H1 (cell line): ENCODE measurements around the gene PPFIA2. TPM values are rescaled to one million over a fixed set of nuclear protein-coding genes. Genes with fewer than 3 reads are reported as not detected.

Experiments used
- CTCF ChIA-PET: fragments of 300-600 bp; sonication (Branson Sonifier 250); formaldehyde crosslinking; loops from one replicate; lab custom pipeline; 2021; ENCODE audit not compliant: partially characterized antibody; lab: Charles Lee
- POLR2A ChIA-PET: fragments of 300-600 bp; sonication (Branson Sonifier 250); formaldehyde crosslinking; loops from one replicate; lab custom pipeline; 2021; ENCODE audit warnings: inconsistent platforms; ENCODE audit not compliant: partially characterized antibody; lab: Charles Lee
- DNase-seq, 2 experiments: peaks; one replicate each; pipeline versions ENCODE4 v3.0.0 to v3.0.0-alpha.2; 2010 to 2022; ENCODE audit warnings: low spot score in 2 of 2, low read depth in 1 of 2, mixed read lengths in 1 of 2
- FAIRE-seq: peaks from 2 replicates; lab custom pipeline; 2011; peaks lifted over from hg19 to GRCh38; lab: Jason Lieb, UNC
- H2AFZ ChIP-seq: 2 replicates; pipeline ENCODE4 v1.8.1; 2012; ENCODE audit warnings: low read length, inconsistent platforms
- H2AK5ac ChIP-seq: 2 replicates; pipeline ENCODE4 v1.6.1; 2013; ENCODE audit warnings: low read depth, low read length
- H2BK120ac ChIP-seq: replicated peaks from 2 replicates; pipeline ENCODE3; 2013; ENCODE audit warnings: low read depth, low read length, inconsistent platforms
- H2BK12ac ChIP-seq: 2 replicates; pipeline ENCODE4 v1.6.1; 2013; ENCODE audit warnings: low read depth, low read length
- H2BK15ac ChIP-seq: 2 replicates; pipeline ENCODE4 v1.6.1; 2013; ENCODE audit warnings: low read length
- H2BK20ac ChIP-seq: 2 replicates; pipeline ENCODE4 v1.6.1; 2013; ENCODE audit warnings: low read length
- H2BK5ac ChIP-seq: 2 replicates; pipeline ENCODE4 v1.6.1; 2013; ENCODE audit warnings: low read depth, low read length
- H3K14ac ChIP-seq: 2 replicates; pipeline ENCODE4 v1.6.1; 2013; ENCODE audit warnings: inconsistent platforms; ENCODE audit not compliant: insufficient read length
- H3K18ac ChIP-seq: 2 replicates; pipeline ENCODE4 v1.6.1; 2013; ENCODE audit warnings: low read length; ENCODE audit errors: extremely low read depth
- H3K23ac ChIP-seq: 2 replicates; pipeline ENCODE4 v1.6.1; 2013; ENCODE audit warnings: inconsistent platforms; ENCODE audit not compliant: insufficient read length
- H3K23me2 ChIP-seq: 2 replicates; pipeline ENCODE4 v1.6.1; 2013; ENCODE audit warnings: low read depth, low read length
- H3K27ac ChIP-seq: 2 replicates; pipeline ENCODE4 v1.6.1; 2011; ENCODE audit warnings: low read depth, low read length, inconsistent platforms
- H3K27me3 ChIP-seq, 4 experiments: replicated peaks in 1 of 4; 1 replicate in 1 of 4; 2 replicates in 3 of 4; pipeline versions ENCODE4 v1.6.1 to v1.8.1; 2011 to 2013; ENCODE audit warnings: low read length in 3 of 4, mild to moderate bottlenecking in 3 of 4, inconsistent platforms in 2 of 4, mixed read lengths in 2 of 4, moderate library complexity in 1 of 4; ENCODE audit not compliant: control insufficient read depth in 3 of 4, insufficient read depth in 3 of 4; ENCODE audit errors: extremely low read depth in 1 of 4
- H3K36me3 ChIP-seq, 4 experiments: 2 replicates each; pipeline versions ENCODE4 v1.6.1 to v1.8.1; 2011 to 2013; ENCODE audit warnings: mild to moderate bottlenecking in 4 of 4, low read length in 3 of 4, moderate library complexity in 2 of 4, control low read depth in 1 of 4, inconsistent platforms in 1 of 4; ENCODE audit not compliant: insufficient read depth in 4 of 4, control insufficient read depth in 2 of 4
- H3K4ac ChIP-seq: replicated peaks from 2 replicates; pipeline ENCODE3; 2013; ENCODE audit warnings: low read length, low read depth, mixed read lengths, inconsistent platforms; ENCODE audit not compliant: insufficient read length
- H3K4me1 ChIP-seq, 4 experiments: replicated peaks in 1 of 4; 1 replicate in 1 of 4; 2 replicates in 3 of 4; pipeline versions ENCODE4 v1.6.1 to v1.8.1; 2011 to 2013; ENCODE audit warnings: low read length in 3 of 4, inconsistent platforms in 2 of 4, mixed read lengths in 1 of 4; ENCODE audit not compliant: insufficient read depth in 4 of 4, control insufficient read depth in 3 of 4
- H3K4me2 ChIP-seq, 2 experiments: 2 replicates each; pipeline versions ENCODE4 v1.6.1 to v1.8.1; 2011 to 2013; ENCODE audit warnings: low read depth in 2 of 2, low read length in 2 of 2, control low read depth in 1 of 2, inconsistent platforms in 1 of 2, mild to moderate bottlenecking in 1 of 2; ENCODE audit not compliant: insufficient read depth in 1 of 2
- H3K4me3 ChIP-seq, 4 experiments: fragments of 200-600, 300-600 bp in 1 of 4; sonication (generic), shearing (Covaris generic), sonication (Bioruptor Twin) in 1 of 4; 2 replicates each; pipeline versions ENCODE4 v1.5.1 to v1.8.1; 2011 to 2016; ENCODE audit warnings: low read length in 4 of 4, low read depth in 3 of 4, control low read depth in 2 of 4, inconsistent platforms in 2 of 4, mild to moderate bottlenecking in 2 of 4, mixed read lengths in 1 of 4, moderate library complexity in 1 of 4; ENCODE audit not compliant: insufficient read depth in 2 of 4; ENCODE audit errors: extremely low read depth in 1 of 4
- H3K56ac ChIP-seq: replicated peaks from 2 replicates; pipeline ENCODE3; 2013; ENCODE audit warnings: low read depth, mild to moderate bottlenecking, mixed read lengths, low read length, inconsistent platforms; ENCODE audit not compliant: insufficient read length
- H3K79me1 ChIP-seq: 2 replicates; pipeline ENCODE4 v1.6.1; 2013; ENCODE audit warnings: low read depth, low read length, control low read depth
- H3K79me2 ChIP-seq, 2 experiments: 2 replicates each; pipeline versions ENCODE4 v1.6.1 to v1.8.1; 2012 to 2013; ENCODE audit warnings: low read length in 2 of 2, mild to moderate bottlenecking in 2 of 2, inconsistent platforms in 1 of 2; ENCODE audit not compliant: insufficient read depth in 2 of 2, control insufficient read depth in 1 of 2
- H3K9ac ChIP-seq, 4 experiments: replicated peaks in 1 of 4; 1 replicate in 1 of 4; 2 replicates in 3 of 4; pipeline versions ENCODE4 v1.6.1 to v1.8.1; 2011 to 2013; ENCODE audit warnings: low read depth in 3 of 4, low read length in 3 of 4, control low read depth in 2 of 4, mild to moderate bottlenecking in 2 of 4, moderate library complexity in 2 of 4, inconsistent platforms in 1 of 4; ENCODE audit errors: extremely low read depth in 1 of 4
- H3K9me3 ChIP-seq, 2 experiments: 2 replicates each; pipeline versions ENCODE4 v1.6.1 to v1.8.1; 2012 to 2013; ENCODE audit warnings: mild to moderate bottlenecking in 2 of 2, moderate library complexity in 2 of 2, control low read depth in 1 of 2, inconsistent platforms in 1 of 2, low read depth in 1 of 2, low read length in 1 of 2, mixed read lengths in 1 of 2; ENCODE audit not compliant: insufficient read depth in 2 of 2
- H4K20me1 ChIP-seq, 2 experiments: replicated peaks in 1 of 2; 2 replicates each; pipeline versions ENCODE3 to v1.8.1; 2011 to 2013; ENCODE audit warnings: inconsistent platforms in 2 of 2, low read length in 2 of 2, mild to moderate bottlenecking in 1 of 2; ENCODE audit not compliant: insufficient read depth in 2 of 2, control insufficient read depth in 1 of 2
- H4K5ac ChIP-seq: 2 replicates; pipeline ENCODE4 v1.6.1; 2013; ENCODE audit warnings: low read length, low read depth, mixed read lengths, inconsistent platforms; ENCODE audit not compliant: insufficient read length
- H4K8ac ChIP-seq: 2 replicates; pipeline ENCODE4 v1.8.0; 2013; ENCODE audit warnings: mild to moderate bottlenecking, moderate library complexity, low read length, inconsistent platforms; ENCODE audit not compliant: insufficient read depth; ENCODE audit errors: extremely low read depth
- H4K91ac ChIP-seq: replicated peaks from 2 replicates; pipeline ENCODE3; 2013; ENCODE audit warnings: low read length, mixed read lengths, inconsistent platforms; ENCODE audit not compliant: insufficient read length
- POLR2AphosphoS5 ChIP-seq: IDR thresholded peaks from 2 replicates; pipeline ENCODE4 v1.6.1; 2011; ENCODE audit warnings: low read depth, low read length
- YY1 ChIP-seq: IDR thresholded peaks from 2 replicates; pipeline ENCODE4 v1.6.1; 2011; ENCODE audit warnings: low read depth, mild to moderate bottlenecking, low read length
- WGBS, 2 experiments: shearing (Covaris generic) in 1 of 2; methylation state at CpG; one replicate each; pipeline versions ENCODE4 v1.1.6 to v1.1.7; 2013 to 2015; ENCODE audit warnings: low lambda C conversion rate in 2 of 2, mixed read lengths in 2 of 2, inconsistent platforms in 1 of 2, low coverage in 1 of 2, missing lambda C conversion rate in 1 of 2; ENCODE audit not compliant: insufficient replicate concordance in 2 of 2, insufficient coverage in 1 of 2, insufficient read length in 1 of 2; ENCODE audit errors: extremely low coverage in 1 of 2, missing lambda C conversion rate in 1 of 2; 5-methylcytosine and 5-hydroxymethylcytosine counted together
- polyA plus RNA-seq, 7 experiments: library from polyadenylated mRNA; depleted of rRNA in 3 of 7; stranded (reverse) in 5 of 7; unstranded in 2 of 7; fragments of >200 nt in 5 of 7; fragments of 200-250 nt in 2 of 7; gene quantifications; 1 replicate in 5 of 7; 2 replicates in 1 of 7; 4 replicates in 1 of 7; pipeline versions ENCODE4 v1.2.1 to v1.2.3, GENCODE V29; 2011 to 2013; ENCODE audit warnings: missing spikeins in 2 of 7, mixed read lengths in 2 of 7
- total RNA-seq: library from RNA; stranded (reverse); fragmentation: NEBNext Ultra II Directional; extraction: Animal tissue kit (Norgen Biotek cat#: 25700); gene quantifications from 2 replicates; pipeline ENCODE4 v1.2.1, GENCODE V29; 2021

PPFIA2 gene
- total and polyA plus RNA-seq, 2 of the 8 experiments (the other 6 are each of a cell fraction or from before 2014, with no cell fraction given): 1.2 to 1.8 TPM

- POLR2A ChIA-PET: interaction anchor here (0.6 kb wide), 1 partner anchor 165 kb away, joined by 4 read pairs; no protein-coding TSS in a partner anchor
- Histone ChIP-seq H2BK20ac (no peak overlapping the region), H3K18ac (no peak overlapping the region), H3K4me3 (no peak overlapping the region), H3K23me2 (no peaks in the 10 kb centered on the region), H2BK120ac (no peak overlapping the region), H2BK12ac (no peak overlapping the region), H2AFZ (no peak overlapping the region), H3K36me3 (no peaks in the 10 kb centered on the region), H2BK5ac (no peak overlapping the region), H3K79me1 (no peaks in the 10 kb centered on the region), H2AK5ac (no peak overlapping the region), H3K9me3 (no peaks in the 10 kb centered on the region), H3K27me3 (no peaks in the 10 kb centered on the region), H2BK15ac (no peak overlapping the region), H3K9ac (no peak overlapping the region), H3K4ac (no peak overlapping the region), H3K27ac (no peak overlapping the region), H3K4me1 (no peaks in the 10 kb centered on the region), H4K20me1 (no peaks in the 10 kb centered on the region), H3K79me2 (no peaks in the 10 kb centered on the region), H4K91ac (no peak overlapping the region), H3K56ac (no peak overlapping the region), H3K4me2 (no peak overlapping the region), H4K5ac (no peak overlapping the region), H3K14ac (no peak overlapping the region), H3K23ac (no peak overlapping the region), H4K8ac (no peak overlapping the region)
- no peak for DNase-seq
- 94% methylated on average over 6 of the region's 6 CpGs; no CpG with 5 or more reads in 1 of the 2 experiments for WGBS, 2 experiments
- no peak for FAIRE-seq
- CTCF ChIA-PET: no interaction called here
- no peak for TF ChIP-seq POLR2AphosphoS5
- no peak for TF ChIP-seq YY1
Observed at GRCh38 chr12:81441629-81442028, 317.5 kb downstream of the PPFIA2 start.
